Adrenal gland (tissue), 5 donors: ENCODE results near the gene BCL11A.

Experiments
- POLR2A ChIP-seq, 2 donors: fragments of 450-650 bp; IDR thresholded peaks; one replicate each; pipeline ENCODE4 v1.6.1; 2017; ENCODE audit warnings: antibody characterized with exemption in 2 of 2, mild to moderate bottlenecking in 2 of 2, moderate library complexity in 1 of 2
- TF ChIP-seq, protein P1 (sequence below), 6 experiments: fragments of 450-650 bp in 4 of 6; fragments of 200-600 bp in 2 of 6; sonication (generic) in 1 of 6; IDR thresholded peaks; 1 replicate in 5 of 6; 2 replicates in 1 of 6; pipeline versions ENCODE4 v1.5.1 to v1.8.0; 2016 to 2021; ENCODE audit warnings: antibody characterized with exemption in 6 of 6, mild to moderate bottlenecking in 2 of 6, moderate library complexity in 1 of 6
- donor health status: DM: no; HTN: no; CAD: no.

DNA sequence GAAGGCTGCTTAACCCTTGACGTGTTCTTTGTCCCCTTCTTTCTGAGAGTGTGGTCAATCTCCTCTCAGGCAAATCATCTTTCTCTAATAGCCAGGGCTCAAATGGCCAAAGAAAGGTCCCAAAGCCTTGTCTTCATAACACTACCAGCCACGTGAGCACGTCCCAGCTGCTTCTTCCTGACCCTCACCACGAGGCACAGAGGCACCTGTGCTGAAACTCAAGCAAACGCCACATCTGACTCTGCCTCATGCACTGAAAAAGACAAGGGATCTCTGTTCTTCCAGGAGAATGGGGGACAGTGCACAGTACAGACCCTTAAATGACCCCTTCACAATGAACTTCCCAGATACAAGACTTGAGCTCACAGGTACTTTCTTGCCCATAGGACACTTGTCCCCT is 31.8 kb downstream of the BCL11A start:
- TF ChIP-seq, protein P1, sequence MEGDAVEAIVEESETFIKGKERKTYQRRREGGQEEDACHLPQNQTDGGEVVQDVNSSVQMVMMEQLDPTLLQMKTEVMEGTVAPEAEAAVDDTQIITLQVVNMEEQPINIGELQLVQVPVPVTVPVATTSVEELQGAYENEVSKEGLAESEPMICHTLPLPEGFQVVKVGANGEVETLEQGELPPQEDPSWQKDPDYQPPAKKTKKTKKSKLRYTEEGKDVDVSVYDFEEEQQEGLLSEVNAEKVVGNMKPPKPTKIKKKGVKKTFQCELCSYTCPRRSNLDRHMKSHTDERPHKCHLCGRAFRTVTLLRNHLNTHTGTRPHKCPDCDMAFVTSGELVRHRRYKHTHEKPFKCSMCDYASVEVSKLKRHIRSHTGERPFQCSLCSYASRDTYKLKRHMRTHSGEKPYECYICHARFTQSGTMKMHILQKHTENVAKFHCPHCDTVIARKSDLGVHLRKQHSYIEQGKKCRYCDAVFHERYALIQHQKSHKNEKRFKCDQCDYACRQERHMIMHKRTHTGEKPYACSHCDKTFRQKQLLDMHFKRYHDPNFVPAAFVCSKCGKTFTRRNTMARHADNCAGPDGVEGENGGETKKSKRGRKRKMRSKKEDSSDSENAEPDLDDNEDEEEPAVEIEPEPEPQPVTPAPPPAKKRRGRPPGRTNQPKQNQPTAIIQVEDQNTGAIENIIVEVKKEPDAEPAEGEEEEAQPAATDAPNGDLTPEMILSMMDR (IDR thresholded peaks at IDR 0.05) = no peak
- no peak for TF ChIP-seq POLR2A (IDR thresholded peaks at IDR 0.05)
